Left lung (tissue), 10 donors: ENCODE results near the gene COX7A2. TPM values are rescaled to one million over a fixed set of nuclear protein-coding genes. Genes with fewer than 3 reads are reported as not detected.

ENCODE experiments used
- ATAC-seq: fragments of 200-7000 bp; cut with Tn5 transposase; one replicate; pipeline ENCODE4 v1.9.1; 2020; ENCODE audit warnings: moderate library complexity
- DNase-seq, 4 donors: peaks; one replicate each; pipeline ENCODE4 v3.0.0-alpha.2; 2013 to 2020
- H3K27ac ChIP-seq, 2 donors: fragments of 200-600 bp; sonication (generic) in 1 of 2; one replicate each; pipeline versions ENCODE4 v1.5.0 to v1.8.0; 2020 to 2021
- H3K27me3 ChIP-seq, 2 donors: fragments of 200-600 bp; sonication (generic) in 1 of 2; one replicate each; pipeline versions ENCODE4 v1.5.0 to v1.8.0; 2020 to 2021
- H3K36me3 ChIP-seq, 2 donors: fragments of 200-600 bp; sonication (generic) in 1 of 2; one replicate each; pipeline versions ENCODE4 v1.5.0 to v1.8.0; 2020 to 2021
- H3K4me1 ChIP-seq, 2 donors: fragments of 200-600 bp; one replicate each; pipeline ENCODE4 v1.8.0; 2021
- H3K4me3 ChIP-seq, 2 donors: fragments of 200-600 bp; sonication (generic) in 1 of 2; one replicate each; pipeline versions ENCODE4 v1.5.0 to v1.8.0; 2020 to 2021; ENCODE audit warnings: mild to moderate bottlenecking in 1 of 2
- H3K9me3 ChIP-seq, 2 donors: fragments of 200-600 bp; sonication (generic) in 1 of 2; one replicate each; pipeline versions ENCODE4 v1.5.0 to v1.8.0; 2020 to 2021
- CTCF ChIP-seq, 2 donors: fragments of 200-600 bp; sonication (generic) in 1 of 2; IDR thresholded peaks; one replicate each; pipeline versions ENCODE4 v1.5.0 to v1.8.0; 2021; ENCODE audit warnings: antibody characterized with exemption in 2 of 2
- intact Hi-C, 2 donors: fragments of 100-400 bp; cut with DNase I; formaldehyde crosslinking; loops; one replicate each; pipeline versions ENCODE4 v1.11.2 to v1.14.2; 2022
- polyA plus RNA-seq, 6 donors: library from polyadenylated mRNA; unstranded; fragments of 120-200 nt; gene quantifications; one replicate each; pipeline ENCODE4 v1.2.1, GENCODE V29; 2013; ENCODE audit not compliant: insufficient read length in 6 of 6
- total RNA-seq, 2 donors: library from RNA; stranded (reverse); fragmentation: NEBNext Ultra II Directional; extraction: Animal tissue kit (Norgen Biotek cat#: 25700); gene quantifications; one replicate each; pipeline ENCODE4 v1.2.1, GENCODE V29; 2021
- donor health status: DM: no; HTN: yes; CAD: no.
- donor health status: DM: no; HTN: no; CAD: no.

COX7A2 gene
- total and polyA plus RNA-seq, 8 donors = 188 to 322 (median 215) TPM

GRCh38 chr6:75219263-75219662 lies 24.3 kb downstream of the COX7A2 start:
- H3K4me1 ChIP-seq = no peaks in the 10 kb centered on the region
- no peak for TF ChIP-seq CTCF (IDR thresholded peaks at IDR 0.05)
- no peak for DNase-seq
- H3K36me3 ChIP-seq = no peaks in the 10 kb centered on the region
- no peak for ATAC-seq
- no peaks in the 10 kb centered on the region for H3K9me3 ChIP-seq
- no peak overlapping the region for H3K27ac ChIP-seq
- intact Hi-C loops = no loop called here
- no peak overlapping the region for H3K4me3 ChIP-seq
- no peaks in the 10 kb centered on the region for H3K27me3 ChIP-seq

- Histone ChIP-seq H3K36me3 (no peaks in the 10 kb centered on the region), H3K27ac (peak overlapping the region in 1 of 2 donors; percentile 33), H3K9me3 (no peaks in the 10 kb centered on the region), H3K27me3 (no peaks in the 10 kb centered on the region), H3K4me3 (no peak overlapping the region), H3K4me1 (no peaks in the 10 kb centered on the region)
- DNase-seq (peak in 1 of 4 donors; percentile 32), ATAC-seq (peak; percentile 23)
- no peak for TF ChIP-seq CTCF (IDR thresholded peaks at IDR 0.05)
- intact Hi-C loops = no loop called here
Measured at GRCh38 chr6:75217193-75217592, 26.4 kb downstream of the COX7A2 start.

GRCh38 chr6:75215291-75215690 lies 28.3 kb downstream of the COX7A2 start:
- ATAC-seq (no peak), DNase-seq (no peak)
- H3K27me3 ChIP-seq = no peaks in the 10 kb centered on the region
- intact Hi-C loops = no loop called here
- H3K4me3 ChIP-seq = no peak overlapping the region
- H3K27ac ChIP-seq = no peak overlapping the region
- H3K36me3 ChIP-seq = no peaks in the 10 kb centered on the region
- H3K4me1 ChIP-seq = no peaks in the 10 kb centered on the region
- H3K9me3 ChIP-seq = no peaks in the 10 kb centered on the region
- TF ChIP-seq CTCF (IDR thresholded peaks at IDR 0.05) = no peak

GRCh38 chr6:75213732-75214131 lies 29.9 kb downstream of the COX7A2 start:
- ATAC-seq (no peak), DNase-seq (no peak)
- H3K4me1 ChIP-seq = peaks cover under 1 to 5% of the 10 kb centered on the region in 2 donors
- H3K9me3 ChIP-seq = no peaks in the 10 kb centered on the region
- intact Hi-C loops = no loop called here
- H3K27ac ChIP-seq = no peak overlapping the region
- peaks cover 0 to 5% of the 10 kb centered on the region in 2 donors for H3K27me3 ChIP-seq
- H3K36me3 ChIP-seq = no peaks in the 10 kb centered on the region
- TF ChIP-seq CTCF (IDR thresholded peaks at IDR 0.05) = no peak
- H3K4me3 ChIP-seq = no peak overlapping the region

- Histone ChIP-seq H3K36me3 (no peaks in the 10 kb centered on the region), H3K27ac (no peak overlapping the region)
- intact Hi-C loops = no loop called here
Measured at GRCh38 chr6:75213112-75213511, 30.5 kb downstream of the COX7A2 start.

More at GRCh38 chr6:75213112-75213511, 30.5 kb downstream of the COX7A2 start:
- DNase-seq = no peak
- H3K4me1 ChIP-seq = peaks cover 6 to 10% of the 10 kb centered on the region in 2 donors
- no peak for ATAC-seq
- H3K27me3 ChIP-seq = peaks cover 0 to 11% of the 10 kb centered on the region in 2 donors
- no peak for TF ChIP-seq CTCF (IDR thresholded peaks at IDR 0.05)
- H3K4me3 ChIP-seq = no peak overlapping the region
- no peaks in the 10 kb centered on the region for H3K9me3 ChIP-seq
